GM19238 (cell line): ENCODE results near the gene MPRIP.
"Not testable (repeated sequence)": the region's sequence is repeated elsewhere in the genome, so short reads cannot be mapped to it uniquely, and the experiment has no call there.

Experiments
- DNase-seq: peaks from one replicate; pipeline ENCODE4 v3.0.0; 2011; ENCODE audit warnings: low spot score; ENCODE audit not compliant: insufficient read length

Gene MPRIP

GRCh38 chr17:17182598-17183136, 140.4 kb downstream of the MPRIP start:
- DNase-seq, result no peak

- no peak for DNase-seq
These were observed 141.5 kb downstream of the MPRIP start for GRCh38 chr17:17183744-17184143.

GRCh38 chr17:17184985-17185757, 142.9 kb downstream of the MPRIP start:
- not testable (repeated sequence) for DNase-seq

- no peak for DNase-seq
These were observed 143.8 kb downstream of the MPRIP start for GRCh38 chr17:17186051-17186450.

GRCh38 chr17:17186551-17187505, 144.6 kb downstream of the MPRIP start:
- no peak for DNase-seq

- no peak for DNase-seq
These were observed 146.3 kb downstream of the MPRIP start for GRCh38 chr17:17188586-17188985.

GRCh38 chr17:17189559-17189958, 147.3 kb downstream of the MPRIP start:
- DNase-seq, result no peak

GRCh38 chr17:17190188-17190587, 147.9 kb downstream of the MPRIP start:
- no peak for DNase-seq

- no peak for DNase-seq
These were observed 149.1 kb downstream of the MPRIP start for GRCh38 chr17:17191346-17191792.

GRCh38 chr17:17191961-17192381, 149.7 kb downstream of the MPRIP start:
- no peak for DNase-seq

- DNase-seq, result not testable (repeated sequence)
These were observed 153.2 kb downstream of the MPRIP start for GRCh38 chr17:17195466-17195865.

- DNase-seq, result no peak
These were observed 154.5 kb downstream of the MPRIP start for GRCh38 chr17:17196776-17197175.

- DNase-seq, result no peak
These were observed 156.0 kb downstream of the MPRIP start for GRCh38 chr17:17198281-17198680.

- DNase-seq, result no peak
These were observed 158.1 kb downstream of the MPRIP start for GRCh38 chr17:17200311-17200710.

GRCh38 chr17:17200831-17201230, 158.6 kb downstream of the MPRIP start:
- no peak for DNase-seq

GRCh38 chr17:17201271-17201670, 159.0 kb downstream of the MPRIP start:
- DNase-seq, result no peak

GRCh38 chr17:17201907-17202306, 159.7 kb downstream of the MPRIP start:
- DNase-seq, result no peak

- DNase-seq, result no peak
These were observed 161.0 kb downstream of the MPRIP start for GRCh38 chr17:17203173-17203730.

- DNase-seq, result no peak
These were observed 161.9 kb downstream of the MPRIP start for GRCh38 chr17:17204041-17204591.

- DNase-seq, result no peak
These were observed 162.5 kb downstream of the MPRIP start for GRCh38 chr17:17204635-17205231.
